SH-SY5Y (cell line): ENCODE data around the gene SURF4.

ENCODE experiments used
- GATA2 ChIP-seq: IDR thresholded peaks from 2 replicates; pipeline ENCODE4 v1.6.1; 2011; ENCODE audit warnings: mild to moderate bottlenecking, low read depth, low read length
- GATA3 ChIP-seq: IDR thresholded peaks from 2 replicates; pipeline ENCODE4 v1.6.1; 2011; ENCODE audit warnings: low read depth, mild to moderate bottlenecking, low read length, moderate library complexity

GRCh38 chr9:133323211-133323610 is 52.6 kb downstream of the SURF4 start:
- TF ChIP-seq GATA3 (no peak), GATA2 (no peak)
